Inflammatory macrophage treated with lipopolysaccharide for 4 hours (primary cell): Measurements from ENCODE around the gene DYNLL2.
A peak's percentile ranks its signal among the peaks of the same experiment; 100 is the strongest.
"Not testable (repeated sequence)": the region's sequence is repeated elsewhere in the genome, so short reads cannot be mapped to it uniquely, and the experiment has no call there.

ENCODE experiments used
- DNase-seq: peaks from one replicate; pipeline ENCODE4 v3.0.0-alpha.2; 2020

DYNLL2 gene

DNA sequence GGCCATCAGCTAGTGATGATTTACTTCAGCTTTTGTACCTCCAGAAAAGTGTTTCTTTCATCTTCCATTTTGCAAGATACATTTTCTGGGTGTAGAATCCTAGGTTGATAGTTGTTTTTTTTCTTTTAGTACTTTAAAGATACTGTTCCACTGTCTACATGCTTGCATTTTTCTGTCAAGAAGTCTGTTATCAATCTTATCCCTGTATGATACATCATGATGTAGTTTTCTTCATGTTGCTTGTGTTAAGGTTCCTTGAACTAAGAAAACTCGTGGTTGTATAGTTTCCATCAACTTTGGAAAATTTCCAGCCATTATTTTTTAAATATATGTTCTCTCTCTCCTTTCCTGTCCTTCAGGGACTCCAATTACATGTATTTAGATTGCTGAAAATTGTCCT is 24.1 kb downstream of the DYNLL2 start:
- DNase-seq = no peak

DNA sequence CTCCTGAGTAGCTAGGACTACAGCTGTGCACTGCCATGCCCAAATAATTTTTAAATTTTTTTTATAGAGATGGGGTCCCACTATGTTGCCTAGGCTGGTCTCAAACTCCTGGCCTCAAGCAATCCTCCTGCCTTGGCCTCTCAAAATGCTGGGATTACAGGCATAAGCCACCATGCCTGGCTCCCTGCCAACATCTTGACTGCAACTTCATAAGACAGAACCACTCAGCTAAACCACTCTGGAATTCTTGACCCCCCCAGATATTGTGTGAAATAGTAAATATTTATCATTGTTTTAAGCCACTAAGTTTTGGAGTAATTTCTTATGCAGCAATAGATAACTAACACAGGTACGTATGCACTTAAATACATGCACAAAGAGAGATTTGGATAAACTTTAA is 26.0 kb downstream of the DYNLL2 start:
- no peak for DNase-seq

DNA sequence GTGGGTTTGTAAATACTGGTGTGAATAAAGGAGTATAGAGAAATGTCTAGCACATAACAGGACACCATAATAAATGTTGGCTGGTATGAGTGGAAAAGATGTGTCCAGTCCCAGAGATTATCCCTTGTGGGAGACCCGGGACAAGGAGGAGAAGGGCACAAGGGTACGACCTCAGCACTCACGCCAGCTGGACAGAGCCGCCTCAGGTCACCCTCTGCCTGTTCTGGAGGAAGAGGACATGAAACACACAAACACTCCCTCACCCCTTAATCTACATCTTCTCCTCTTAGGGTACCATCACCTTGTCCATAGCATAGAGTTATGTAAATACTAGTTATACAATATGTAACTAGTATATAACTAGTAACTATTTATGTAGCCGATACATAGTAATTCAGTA is 26.8 kb downstream of the DYNLL2 start:
- DNase-seq = no peak

DNA sequence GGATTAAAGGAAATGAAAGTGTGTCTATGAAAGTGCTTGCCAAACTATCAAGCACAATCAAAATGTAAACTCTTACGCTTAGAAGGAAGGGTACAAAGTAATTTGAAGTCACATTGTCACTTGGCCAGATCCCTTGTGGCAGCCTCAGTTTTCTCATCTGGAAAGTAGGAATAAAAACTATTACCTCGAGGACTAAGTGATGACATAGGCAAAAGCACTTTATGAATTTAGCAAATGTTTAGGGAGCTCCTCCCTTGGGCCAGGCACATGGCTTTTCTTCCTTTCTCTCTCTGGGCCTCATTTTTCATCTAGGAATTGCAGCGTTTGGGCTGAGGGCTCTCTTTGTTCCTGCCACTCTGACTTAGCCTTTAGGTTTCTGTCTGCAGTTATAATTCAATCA is 28.5 kb downstream of the DYNLL2 start:
- no peak for DNase-seq

DNA sequence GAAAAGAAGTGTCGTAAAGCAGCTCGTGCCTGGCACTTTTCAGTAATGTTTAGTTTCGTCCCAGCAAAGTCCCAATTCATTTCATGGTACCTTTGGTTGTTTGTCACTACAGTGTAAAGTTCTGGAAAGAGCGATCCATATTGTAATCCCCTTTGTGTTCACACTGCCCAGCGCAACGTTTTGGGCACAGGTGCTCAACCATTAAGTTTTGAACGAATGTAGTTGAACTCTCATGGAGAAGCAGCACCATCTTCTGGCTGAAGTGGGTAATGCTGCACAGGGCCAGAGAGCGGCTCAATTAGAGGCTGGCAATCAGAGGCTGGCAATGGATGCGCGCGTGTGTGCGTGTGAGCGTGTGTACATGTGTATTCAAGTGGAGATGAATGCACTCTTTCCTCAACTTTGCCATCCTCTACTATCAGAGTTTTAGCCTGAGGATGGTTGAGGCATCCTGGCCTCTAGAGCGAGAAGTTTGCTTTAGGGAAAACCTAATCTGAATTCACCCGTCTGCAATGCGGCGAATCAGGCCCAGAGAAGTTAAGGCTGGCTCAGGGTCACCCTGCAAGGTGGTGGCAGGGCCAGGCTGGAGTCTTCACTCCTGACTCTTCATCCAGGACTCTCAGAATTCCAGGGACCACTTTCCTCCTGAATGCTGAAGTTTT is 29.9 kb downstream of the DYNLL2 start:
- DNase-seq = peak; percentile 54

DNA sequence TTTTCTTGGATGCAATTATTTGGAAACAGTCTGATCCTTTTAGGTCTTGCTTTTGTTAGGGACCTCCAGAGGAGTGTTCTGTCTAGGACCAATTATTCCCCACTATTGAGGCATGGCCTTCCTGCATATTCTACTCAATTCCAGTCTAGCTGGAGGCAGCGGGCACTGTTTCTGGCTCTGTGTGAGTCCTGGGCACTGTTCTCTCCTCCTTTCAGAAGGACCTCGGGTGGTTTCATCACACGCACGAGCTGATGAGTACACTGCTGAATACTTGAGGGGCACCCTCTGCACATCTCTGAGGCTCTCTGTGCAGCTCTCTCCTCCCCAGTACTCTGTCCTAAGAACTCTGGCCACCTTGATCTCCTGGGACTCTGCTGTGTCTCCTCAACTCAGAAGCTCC is 30.7 kb downstream of the DYNLL2 start:
- no peak for DNase-seq

DNA sequence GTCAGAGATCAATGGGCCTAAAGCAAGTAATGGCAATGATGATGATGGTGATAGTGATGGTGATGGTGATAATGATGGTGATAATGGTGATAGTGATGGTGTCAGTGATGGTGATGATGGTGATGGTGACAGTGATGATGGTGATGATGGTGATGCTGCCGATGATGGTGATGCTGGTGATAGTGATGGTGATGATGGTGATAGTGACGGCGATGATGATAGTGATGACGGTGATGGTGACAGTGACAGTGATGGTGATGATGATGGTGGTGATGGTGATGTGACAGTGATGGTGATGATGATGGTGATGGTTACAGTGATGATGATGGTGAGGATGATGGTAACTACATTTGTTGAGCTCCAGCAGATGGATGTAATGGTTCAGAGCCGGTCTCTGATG is 34.2 kb downstream of the DYNLL2 start:
- no peak for DNase-seq

DNA sequence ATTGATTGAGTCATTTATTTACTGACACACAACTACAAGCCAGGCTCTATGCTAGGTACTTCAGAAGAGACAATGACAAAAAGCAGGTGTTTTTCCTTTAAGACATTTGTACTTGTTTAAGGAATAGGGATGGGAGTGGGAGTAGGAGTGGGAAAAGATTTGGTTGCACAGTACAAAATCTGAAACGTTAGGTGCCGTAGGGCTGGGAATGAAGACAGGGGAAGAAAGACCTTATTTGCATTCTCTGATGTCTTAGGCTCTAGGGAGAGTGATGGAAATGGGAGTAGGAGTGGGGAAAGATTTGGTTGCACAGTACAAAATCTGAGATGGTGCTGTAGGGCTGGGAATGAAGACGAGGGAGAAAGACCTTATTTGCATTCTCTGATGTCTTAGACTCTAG is 36.3 kb downstream of the DYNLL2 start:
- no peak for DNase-seq

DNA sequence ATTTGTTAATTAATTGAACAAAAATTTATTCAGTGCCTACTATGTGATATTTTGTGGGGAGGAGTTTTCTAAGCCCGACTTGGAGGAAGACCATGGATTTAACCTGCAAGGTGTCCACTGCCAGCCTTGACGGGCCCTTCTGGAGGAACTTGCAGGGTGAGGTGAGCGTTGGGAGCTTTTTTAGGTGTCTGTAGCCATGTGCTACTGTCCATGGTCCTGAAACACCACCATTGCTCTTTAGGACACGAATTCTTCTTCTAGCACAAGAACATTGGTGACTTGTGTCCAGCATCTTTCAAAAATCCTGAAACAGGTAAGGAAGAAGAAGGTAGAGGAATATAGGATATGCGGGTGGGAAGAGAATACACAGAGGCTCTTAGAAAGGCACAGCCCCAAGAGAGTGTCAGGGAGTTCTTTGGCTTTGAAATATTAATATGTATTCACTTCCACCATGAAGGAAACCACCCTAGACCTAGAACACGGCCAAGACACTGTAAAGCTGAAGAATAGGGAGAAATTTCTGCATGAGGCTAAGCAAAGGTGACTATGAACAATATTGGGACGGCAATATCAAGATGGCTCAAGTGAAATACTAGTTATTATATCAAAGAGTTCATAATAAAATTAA is 37.1 kb downstream of the DYNLL2 start:
- peak; percentile 21 for DNase-seq

DNA sequence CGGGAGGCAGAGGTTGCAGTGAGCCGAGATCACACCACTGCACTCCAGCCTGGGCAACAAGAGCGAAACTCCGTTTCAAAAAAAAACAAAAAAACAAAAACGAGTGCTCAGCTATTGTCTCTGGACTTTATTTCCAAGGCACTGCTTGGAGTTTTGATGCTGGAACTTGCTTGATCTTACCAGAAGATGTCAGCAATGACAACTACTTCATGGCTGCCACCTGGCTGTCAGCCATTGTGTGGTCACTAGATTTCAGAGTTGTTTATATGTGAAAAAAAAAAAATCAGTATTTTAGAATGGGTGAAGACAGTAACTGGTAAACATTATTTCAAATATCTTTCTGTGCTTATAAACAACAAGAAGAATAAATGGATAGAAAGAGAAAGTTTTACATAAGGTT is 38.7 kb downstream of the DYNLL2 start:
- DNase-seq = peak; percentile 6

DNA sequence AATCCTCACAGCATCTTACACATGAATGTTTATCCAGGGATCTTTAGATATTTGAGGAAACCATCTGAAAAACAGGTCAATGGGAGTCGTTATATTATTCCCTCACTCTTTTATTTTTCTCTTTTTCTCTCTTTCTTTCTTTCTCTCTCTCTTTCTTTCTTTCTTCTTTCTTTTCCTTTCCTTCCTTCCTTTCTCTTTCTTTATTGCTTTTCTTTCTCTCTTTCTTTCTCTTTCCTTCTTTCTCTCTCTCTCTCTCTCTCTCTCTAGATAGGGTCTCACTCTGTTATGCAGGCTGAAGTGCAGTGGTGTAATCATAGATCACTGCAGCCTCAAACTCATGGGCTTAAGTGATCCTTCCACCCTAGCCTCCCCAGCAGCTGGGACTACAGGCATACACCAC is 44.6 kb downstream of the DYNLL2 start:
- no peak for DNase-seq

DNA sequence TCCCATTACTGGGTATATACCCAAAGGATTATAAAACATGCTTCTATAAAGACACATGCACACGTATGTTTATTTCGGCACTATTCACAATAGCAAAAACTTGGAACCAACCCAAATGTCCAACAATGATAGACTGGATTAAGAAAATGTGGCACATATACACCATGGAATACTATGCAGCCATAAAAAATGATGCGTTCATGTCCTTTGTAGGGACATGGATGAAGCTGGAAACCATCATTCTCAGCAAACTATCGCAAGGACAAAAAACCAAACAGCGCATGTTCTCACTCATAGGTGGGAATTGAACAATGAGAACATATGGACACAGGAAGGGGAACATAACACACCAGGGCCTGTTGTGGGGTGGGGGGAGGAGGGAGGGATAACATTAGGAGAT is 49.5 kb downstream of the DYNLL2 start:
- DNase-seq = not testable (repeated sequence)

DNA sequence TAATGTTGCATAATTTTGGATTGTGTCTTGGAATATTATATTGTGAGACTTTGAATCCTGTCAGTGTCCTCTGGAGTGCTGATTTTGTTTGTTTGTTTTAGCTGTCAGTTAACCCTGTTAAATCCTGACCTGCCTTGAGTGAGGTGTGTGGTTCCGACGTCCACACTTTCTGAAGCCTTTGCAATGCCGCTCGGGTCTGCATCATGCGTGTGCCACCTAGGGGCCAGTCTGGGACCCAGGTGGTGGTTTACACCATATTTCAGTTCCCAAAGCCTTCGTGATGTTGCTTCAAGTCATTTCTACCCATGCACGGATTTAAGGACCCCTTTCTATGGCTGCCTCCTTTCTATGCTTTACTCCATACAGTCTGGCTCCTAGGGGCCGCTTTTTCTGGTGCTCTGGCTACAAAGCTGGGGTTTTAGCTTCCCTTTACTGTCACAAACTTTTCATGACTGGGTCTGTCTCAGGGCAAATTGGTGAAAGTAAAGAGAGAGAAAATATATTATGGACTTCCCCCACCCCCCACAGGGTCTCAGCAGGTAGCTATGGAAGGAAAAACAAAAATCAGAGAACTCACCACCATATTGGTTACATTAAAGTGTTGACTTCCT is 53.6 kb downstream of the DYNLL2 start:
- no peak for DNase-seq

DNA sequence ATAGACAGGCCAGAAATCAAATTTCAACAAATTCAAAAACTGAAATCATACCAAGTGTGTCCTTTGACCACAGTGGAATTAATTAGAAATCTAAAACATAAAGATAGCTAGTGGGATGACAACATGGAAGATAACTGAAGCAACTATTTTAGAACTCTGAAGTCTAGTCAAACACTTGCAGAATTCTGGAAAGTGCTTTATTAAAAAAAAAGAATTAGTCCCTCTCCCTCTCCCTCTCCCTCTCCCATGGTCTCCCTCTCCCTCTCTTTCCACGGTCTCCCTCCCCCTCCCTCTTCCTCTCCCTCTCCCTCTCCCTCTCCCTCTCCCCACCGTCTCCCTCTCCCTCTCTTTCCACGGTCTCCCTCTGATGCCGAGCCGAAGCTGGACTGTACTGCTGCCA is 58.3 kb downstream of the DYNLL2 start:
- DNase-seq = no peak

DNA sequence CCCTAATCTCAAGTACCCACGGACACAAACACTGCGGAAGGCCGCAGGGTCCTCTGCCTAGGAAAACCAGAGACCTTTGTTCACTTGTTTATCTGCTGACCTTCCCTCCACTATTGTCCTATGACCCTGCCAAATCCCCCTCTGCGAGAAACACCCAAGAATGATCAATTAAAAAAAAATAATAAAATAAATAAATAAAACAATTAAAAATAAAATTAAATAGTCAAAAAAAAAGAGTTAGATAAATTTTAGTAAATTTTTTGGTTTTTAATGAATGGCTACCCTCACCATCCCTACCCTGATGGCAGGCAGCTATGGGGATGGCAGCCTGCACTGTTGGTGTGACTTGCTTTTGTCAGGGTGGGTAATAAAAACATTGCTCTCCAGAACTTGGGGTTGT is 60.1 kb downstream of the DYNLL2 start:
- DNase-seq = not testable (repeated sequence)

DNA sequence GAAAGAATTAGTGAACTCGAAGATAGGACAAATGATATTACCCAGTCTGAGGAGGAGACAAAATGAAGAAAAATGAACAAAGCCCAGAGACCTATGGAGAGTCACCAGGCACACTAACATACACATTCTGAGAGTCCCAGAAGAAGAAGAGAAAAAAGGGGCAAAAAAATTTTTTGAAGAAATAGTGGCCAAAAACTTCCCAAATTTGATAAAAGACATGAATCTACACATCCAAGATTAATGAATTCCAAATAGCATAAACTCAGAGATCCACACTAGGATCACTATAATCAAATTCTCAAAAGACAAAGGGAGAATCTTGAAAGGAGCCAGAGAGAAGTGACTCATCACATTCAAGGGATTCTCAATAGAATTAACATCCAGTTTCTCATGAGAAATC is 61.6 kb downstream of the DYNLL2 start:
- DNase-seq = no peak
